Trophoblast cell (in vitro differentiated cells and primary cell): ENCODE measurements around the gene TRABD2B.

Source experiments
- DNase-seq, 2 donors: peaks; one replicate each; pipeline ENCODE4 v3.0.0-alpha.2; 2016
- H2AFZ ChIP-seq: 2 replicates; pipeline ENCODE4 v1.6.1; 2013; ENCODE audit warnings: low read length, moderate library complexity, mild to moderate bottlenecking; ENCODE audit not compliant: insufficient read depth, poor library complexity
- H2AK5ac ChIP-seq: 2 replicates; pipeline ENCODE4 v1.6.1; 2013; ENCODE audit warnings: mild to moderate bottlenecking, low read length
- H2BK120ac ChIP-seq: 2 replicates; pipeline ENCODE4 v1.6.1; 2013; ENCODE audit warnings: low read length, mild to moderate bottlenecking, moderate library complexity; ENCODE audit not compliant: insufficient read depth, poor library complexity
- H2BK12ac ChIP-seq: 2 replicates; pipeline ENCODE4 v1.6.1; 2013; ENCODE audit warnings: mild to moderate bottlenecking, low read length, moderate library complexity
- H2BK5ac ChIP-seq: 2 replicates; pipeline ENCODE4 v1.6.1; 2013; ENCODE audit warnings: low read length, low read depth, moderate library complexity, mild to moderate bottlenecking; ENCODE audit not compliant: poor library complexity
- H3K14ac ChIP-seq: 2 replicates; pipeline ENCODE4 v1.6.1; 2013; ENCODE audit warnings: mild to moderate bottlenecking, low read length
- H3K18ac ChIP-seq: 2 replicates; pipeline ENCODE4 v1.6.1; 2013; ENCODE audit warnings: mild to moderate bottlenecking, low read length
- H3K23ac ChIP-seq: 2 replicates; pipeline ENCODE4 v1.6.1; 2013; ENCODE audit warnings: low read length
- H3K27ac ChIP-seq: 2 replicates; pipeline ENCODE4 v1.5.1; 2013; ENCODE audit warnings: low read depth, mild to moderate bottlenecking, inconsistent platforms, low read length, moderate library complexity
- H3K27me3 ChIP-seq: 2 replicates; pipeline ENCODE4 v1.6.1; 2013; ENCODE audit warnings: inconsistent platforms, mild to moderate bottlenecking, low read length, moderate library complexity; ENCODE audit not compliant: insufficient read depth
- H3K36me3 ChIP-seq, 2 experiments: 1 replicate in 1 of 2; 2 replicates in 1 of 2; pipeline ENCODE4 v1.6.1; 2013; ENCODE audit warnings: low read length in 2 of 2, mild to moderate bottlenecking in 2 of 2, moderate library complexity in 1 of 2; ENCODE audit not compliant: insufficient read depth in 2 of 2, control insufficient read depth in 1 of 2
- H3K4ac ChIP-seq: 2 replicates; pipeline ENCODE4 v1.6.1; 2013; ENCODE audit warnings: low read depth, mild to moderate bottlenecking, low read length, moderate library complexity
- H3K4me1 ChIP-seq, 2 experiments: 1 replicate in 1 of 2; 2 replicates in 1 of 2; pipeline ENCODE4 v1.6.1; 2013; ENCODE audit warnings: low read length in 2 of 2, mild to moderate bottlenecking in 2 of 2, moderate library complexity in 1 of 2; ENCODE audit not compliant: insufficient read depth in 2 of 2, control insufficient read depth in 1 of 2
- H3K4me2 ChIP-seq: 2 replicates; pipeline ENCODE4 v1.6.1; 2013; ENCODE audit warnings: inconsistent platforms, mild to moderate bottlenecking, low read length, moderate library complexity
- H3K4me3 ChIP-seq: 2 replicates; pipeline ENCODE4 v1.5.1; 2013; ENCODE audit warnings: mild to moderate bottlenecking, low read depth, low read length, inconsistent platforms
- H3K79me1 ChIP-seq: one replicate; pipeline ENCODE4 v1.6.1; 2013; ENCODE audit warnings: low read length
- H3K79me2 ChIP-seq: 2 replicates; pipeline ENCODE4 v1.6.1; 2013; ENCODE audit warnings: low read length, mild to moderate bottlenecking; ENCODE audit not compliant: control insufficient read depth, insufficient read depth, poor library complexity
- H3K9ac ChIP-seq: 2 replicates; pipeline ENCODE4 v1.6.1; 2013; ENCODE audit warnings: mild to moderate bottlenecking, low read length
- H3K9me3 ChIP-seq: 2 replicates; pipeline ENCODE4 v1.6.1; 2013; ENCODE audit warnings: low read depth, mild to moderate bottlenecking, control low read depth, inconsistent platforms, low read length; ENCODE audit not compliant: insufficient read depth
- H4K12ac ChIP-seq: 2 replicates; pipeline ENCODE4 v1.6.1; 2013; ENCODE audit warnings: low read depth, mild to moderate bottlenecking, low read length, moderate library complexity
- H4K8ac ChIP-seq: 2 replicates; pipeline ENCODE4 v1.6.1; 2013; ENCODE audit warnings: low read depth, mild to moderate bottlenecking, low read length, moderate library complexity
- H4K91ac ChIP-seq: one replicate; pipeline ENCODE4 v1.6.1; 2013; ENCODE audit warnings: low read depth, mild to moderate bottlenecking, low read length, moderate library complexity
- WGBS: extraction: QIAGEN DNeasy Blood & Tissue Kit; methylation state at CpG from one replicate; pipeline ENCODE4 v1.1.7; 2013; ENCODE audit warnings: missing lambda C conversion rate; ENCODE audit not compliant: insufficient read length, insufficient coverage; ENCODE audit errors: extremely low coverage; 5-methylcytosine and 5-hydroxymethylcytosine counted together

Gene TRABD2B

DNA sequence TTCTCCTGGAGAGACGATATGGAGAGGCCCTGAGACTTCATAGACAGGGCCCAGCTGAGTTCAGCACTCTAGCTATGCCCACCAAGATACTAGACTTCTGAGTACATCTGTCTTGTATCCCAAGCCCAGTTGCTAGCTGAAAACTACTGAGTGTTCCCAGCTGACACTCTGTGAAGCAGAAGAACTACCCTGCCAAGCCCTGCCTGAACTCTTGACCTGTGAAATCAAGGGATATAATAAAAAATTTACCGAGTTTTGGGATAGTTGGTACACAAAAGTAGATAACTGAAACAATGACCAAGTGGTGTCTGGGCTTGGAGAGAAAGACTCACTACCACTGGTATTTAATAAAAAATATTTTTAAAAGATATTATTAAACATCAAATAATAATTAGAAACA lies 267.5 kb downstream of the TRABD2B start:
- Histone ChIP-seq H2AK5ac (no peak overlapping the region), H3K4me2 (no peak overlapping the region), H2AFZ (no peak overlapping the region), H3K79me2 (no peaks in the 10 kb centered on the region), H3K4me1 (no peaks in the 10 kb centered on the region), H3K4me3 (no peak overlapping the region), H4K91ac (no peak overlapping the region), H3K9ac (no peak overlapping the region), H3K36me3 (no peaks in the 10 kb centered on the region), H3K23ac (no peak overlapping the region), H3K27me3 (peaks cover 13% of the 10 kb centered on the region), H2BK120ac (no peak overlapping the region), H2BK12ac (no peak overlapping the region), H3K18ac (no peak overlapping the region), H2BK5ac (no peak overlapping the region), H3K79me1 (no peaks in the 10 kb centered on the region), H4K12ac (no peak overlapping the region), H4K8ac (no peak overlapping the region), H3K14ac (no peak overlapping the region), H3K4ac (no peak overlapping the region), H3K27ac (no peak overlapping the region), H3K9me3 (no peaks in the 10 kb centered on the region)
- no CpG with 5 or more reads among the region's 2 CpGs for WGBS
- no peak for DNase-seq

DNA sequence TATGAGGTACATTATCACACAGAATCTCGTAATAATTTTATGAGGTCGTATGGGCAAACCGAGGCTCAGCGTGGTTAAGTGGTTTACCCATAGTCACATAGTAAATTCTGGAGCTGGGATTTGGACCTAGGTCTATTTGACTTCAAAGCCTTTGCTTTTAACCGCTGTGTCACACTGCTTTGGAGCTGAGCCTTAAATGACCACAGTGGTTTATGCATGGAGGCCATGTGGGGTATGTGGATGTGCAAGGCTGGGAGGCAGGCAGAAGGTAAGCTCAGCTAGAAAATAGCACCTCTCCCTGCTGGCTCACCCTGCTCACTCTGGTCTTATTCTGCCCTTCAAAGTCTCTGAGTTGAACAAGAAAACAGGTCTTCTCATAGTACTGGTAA lies 269.5 kb downstream of the TRABD2B start:
- no peaks in the 10 kb centered on the region for H3K79me1 ChIP-seq
- no peak overlapping the region for H3K27ac ChIP-seq
- no peak overlapping the region for H2BK5ac ChIP-seq
- no peak overlapping the region for H4K8ac ChIP-seq
- DNase-seq, result no peak
- H3K4ac ChIP-seq, result no peak overlapping the region
- H3K4me2 ChIP-seq, result no peak overlapping the region
- no peak overlapping the region for H2AK5ac ChIP-seq
- no peak overlapping the region for H2AFZ ChIP-seq
- no peak overlapping the region for H3K4me3 ChIP-seq
- no peak overlapping the region for H3K18ac ChIP-seq
- no peak overlapping the region for H3K14ac ChIP-seq
- no peak overlapping the region for H4K91ac ChIP-seq
- H3K79me2 ChIP-seq, result no peaks in the 10 kb centered on the region
- H3K27me3 ChIP-seq, result peaks cover 20% of the 10 kb centered on the region
- H3K9me3 ChIP-seq, result peaks cover 2% of the 10 kb centered on the region
- no CpG with 5 or more reads among the region's 5 CpGs for WGBS
- H2BK12ac ChIP-seq, result no peak overlapping the region
- no peak overlapping the region for H2BK120ac ChIP-seq
- H3K4me1 ChIP-seq, result no peaks in the 10 kb centered on the region
- no peaks in the 10 kb centered on the region for H3K36me3 ChIP-seq
- H4K12ac ChIP-seq, result no peak overlapping the region
- H3K9ac ChIP-seq, result no peak overlapping the region
- H3K23ac ChIP-seq, result no peak overlapping the region

DNA sequence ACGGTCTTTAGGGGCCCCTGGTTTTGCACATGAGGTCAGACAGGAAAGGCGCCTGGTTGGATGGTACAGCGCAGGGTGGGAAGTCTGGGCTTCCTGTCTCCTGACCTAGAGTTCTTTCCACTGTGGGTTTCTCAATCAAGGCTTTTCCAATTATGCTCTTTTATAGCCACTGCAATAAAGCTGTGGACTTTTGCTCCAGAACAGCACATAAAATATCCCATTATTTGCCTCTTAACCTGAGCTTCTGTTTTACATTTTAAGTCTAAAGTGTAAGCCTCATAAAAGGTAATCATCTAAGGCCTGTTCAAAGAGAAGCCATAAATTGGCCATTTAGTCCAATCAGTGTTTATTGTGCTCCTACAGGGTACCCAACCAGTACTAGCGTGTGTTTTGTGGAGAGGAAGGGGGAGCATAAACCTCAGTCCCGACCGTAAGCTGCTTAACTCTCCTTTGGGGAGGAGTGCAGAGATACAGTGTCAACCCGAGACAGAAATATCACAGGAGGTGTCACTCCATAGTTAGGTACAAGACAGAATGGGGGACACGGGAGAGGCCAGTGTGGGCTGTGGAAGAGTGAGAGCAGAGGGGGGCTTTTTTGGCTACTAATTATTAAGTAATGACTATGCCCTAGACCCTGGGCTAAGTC lies 270.0 kb downstream of the TRABD2B start:
- Histone ChIP-seq H2BK120ac (no peak overlapping the region), H3K4me1 (no peaks in the 10 kb centered on the region), H3K18ac (no peak overlapping the region), H4K8ac (no peak overlapping the region), H3K79me2 (no peaks in the 10 kb centered on the region), H3K79me1 (no peaks in the 10 kb centered on the region), H3K4me2 (no peak overlapping the region), H3K27me3 (peaks cover 22% of the 10 kb centered on the region), H2BK5ac (no peak overlapping the region), H3K14ac (no peak overlapping the region), H2AFZ (no peak overlapping the region), H2AK5ac (no peak overlapping the region), H3K4me3 (no peak overlapping the region), H3K9ac (no peak overlapping the region), H3K27ac (no peak overlapping the region), H3K36me3 (no peaks in the 10 kb centered on the region), H3K9me3 (peaks cover 2% of the 10 kb centered on the region), H2BK12ac (no peak overlapping the region), H3K4ac (no peak overlapping the region), H4K91ac (no peak overlapping the region), H3K23ac (no peak overlapping the region), H4K12ac (no peak overlapping the region)
- WGBS, result no CpG with 5 or more reads among the region's 8 CpGs
- DNase-seq, result no peak

DNA sequence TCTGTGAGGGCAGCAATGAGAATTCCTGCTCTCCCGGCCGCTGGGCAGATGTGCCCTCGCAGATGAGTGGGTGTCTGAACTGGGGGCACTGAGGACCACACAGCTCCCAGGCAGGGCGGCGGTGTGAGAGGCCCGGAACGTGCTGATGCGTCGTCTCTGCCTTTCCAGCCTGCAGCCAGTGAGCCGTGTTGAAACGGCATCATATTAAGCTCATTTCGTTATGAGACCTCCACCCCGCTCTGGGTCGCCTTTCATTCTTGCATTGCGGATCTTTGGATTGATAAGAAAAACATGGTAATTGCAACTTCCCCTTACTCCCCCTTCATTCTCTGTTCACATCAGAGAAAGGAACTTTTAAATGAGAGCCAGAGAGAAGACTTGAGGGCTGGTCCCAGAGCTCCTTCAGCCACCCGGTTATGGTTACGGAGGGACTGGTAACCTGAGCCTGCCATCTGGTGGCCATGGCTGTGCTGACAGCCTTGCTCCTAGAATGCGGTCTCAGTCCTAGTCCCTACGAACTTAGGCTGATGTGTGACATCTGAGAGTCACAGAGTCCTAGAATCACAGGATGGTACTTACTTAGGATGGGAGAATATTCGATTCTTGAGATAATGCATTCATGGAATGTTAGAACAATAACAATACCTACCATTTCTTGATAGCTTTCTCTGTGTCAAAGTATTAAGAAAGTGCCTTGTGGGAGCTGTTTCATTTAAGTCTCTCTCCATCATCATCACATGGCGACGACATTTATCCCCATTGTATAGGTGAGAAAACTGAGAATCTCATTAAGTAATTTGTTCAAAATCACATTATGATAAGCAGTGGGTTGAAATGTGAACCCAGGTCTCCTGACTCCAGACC lies 271.0 kb downstream of the TRABD2B start:
- H4K91ac ChIP-seq, result no peak overlapping the region
- DNase-seq, result peak; percentile 69 to 79

More for the DNA sequence above, 271.0 kb downstream of the TRABD2B start:
- Histone ChIP-seq H3K79me1 (no peaks in the 10 kb centered on the region), H2AFZ (no peak overlapping the region), H2BK120ac (no peak overlapping the region), H3K4ac (no peak overlapping the region), H3K9ac (no peak overlapping the region), H3K23ac (no peak overlapping the region), H4K8ac (no peak overlapping the region), H3K36me3 (no peaks in the 10 kb centered on the region), H3K9me3 (peaks cover 2% of the 10 kb centered on the region), H3K27me3 (peaks cover 19% of the 10 kb centered on the region), H3K4me2 (no peak overlapping the region), H4K12ac (no peak overlapping the region), H3K18ac (no peak overlapping the region), H3K27ac (no peak overlapping the region), H3K4me1 (no peaks in the 10 kb centered on the region), H2AK5ac (no peak overlapping the region), H3K4me3 (no peak overlapping the region), H2BK12ac (no peak overlapping the region), H3K79me2 (no peaks in the 10 kb centered on the region), H3K14ac (no peak overlapping the region), H2BK5ac (no peak overlapping the region)
- no CpG with 5 or more reads among the region's 22 CpGs for WGBS
